ENCODE measurements around the gene TLR1.
"Not testable (repeated sequence)": the region's sequence is repeated elsewhere in the genome, so short reads cannot be mapped to it uniquely, and the experiment has no call there.

TLR1 gene

DNA sequence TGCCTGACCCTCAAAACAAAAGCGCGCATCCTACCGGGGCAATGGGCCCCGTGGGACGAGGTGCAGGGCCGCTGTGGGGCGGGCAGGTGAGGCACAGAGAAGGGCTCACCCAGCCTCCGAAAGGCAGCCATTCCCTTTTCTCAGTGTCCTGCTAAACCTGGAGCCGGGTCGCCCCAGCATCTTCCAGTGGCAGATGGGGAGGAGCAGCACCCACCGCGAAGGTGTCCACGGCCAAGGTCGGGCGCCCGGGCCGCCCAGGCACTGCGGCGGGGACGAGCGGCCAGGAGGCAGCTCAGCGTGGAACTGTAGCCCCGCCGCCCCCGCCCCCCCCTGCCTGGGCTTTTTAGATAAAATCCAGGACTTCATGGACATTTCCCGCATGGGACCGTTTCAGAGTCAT is 19.2 kb upstream of the TLR1 start:
- Histone ChIP-seq H3K9me3 (ENCODE audit: control insufficient read depth in 1 of 2, low read length in 2 of 2) (no peaks in the 10 kb centered on the region), H3K27ac (ENCODE audit: low read depth, low read length) (no peak overlapping the region), H3K27me3 (ENCODE audit: control insufficient read depth in 1 of 2, insufficient read depth in 2 of 2, low read length in 2 of 2) (no peaks in the 10 kb centered on the region), H3K36me3 (ENCODE audit: control insufficient read depth in 1 of 2, insufficient read depth in 2 of 2, low read length in 2 of 2) (no peaks in the 10 kb centered on the region), H3K4me3 (ENCODE audit: low read depth in 1 of 2, low read length in 2 of 2) (no peak overlapping the region), H3K4me1 (ENCODE audit: control insufficient read depth in 1 of 2, insufficient read depth in 2 of 2, low read length in 2 of 2) (no peaks in the 10 kb centered on the region), H3K9ac (ENCODE audit: low read depth in 1 of 2, low read length in 2 of 2) (no peak overlapping the region)

DNA sequence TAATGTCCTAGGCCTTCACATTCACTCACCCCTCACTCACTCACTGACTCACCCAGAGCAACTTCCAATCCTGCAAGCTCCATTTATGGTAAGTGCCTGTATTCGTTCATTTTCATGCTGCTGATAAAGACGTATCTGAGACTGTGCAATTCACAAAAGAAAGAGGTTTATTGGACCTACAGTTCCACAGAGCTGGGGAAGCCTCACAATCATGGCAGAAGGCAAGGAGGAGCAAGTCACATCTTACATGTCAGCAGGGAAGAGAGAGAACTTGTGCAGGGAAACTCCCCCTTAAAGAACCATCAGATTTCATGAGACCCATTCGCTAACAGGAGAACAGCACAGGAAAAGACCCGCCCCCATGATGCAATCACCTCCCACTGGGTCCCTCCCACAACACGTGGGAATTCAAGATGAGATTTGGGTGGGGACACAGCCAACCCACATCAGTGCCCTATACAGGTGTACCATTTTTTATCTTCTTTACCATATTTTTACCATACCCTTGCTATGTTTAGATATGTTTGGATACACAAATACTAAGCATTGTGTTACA is 18.2 kb upstream of the TLR1 start:
- H3K27me3 ChIP-seq (ENCODE audit: control insufficient read depth in 1 of 2, insufficient read depth in 2 of 2, low read length in 2 of 2), result no peaks in the 10 kb centered on the region
- no peak overlapping the region for H3K9ac ChIP-seq (ENCODE audit: low read depth in 1 of 2, low read length in 2 of 2)
- H3K4me3 ChIP-seq (ENCODE audit: low read depth in 1 of 2, low read length in 2 of 2), result no peak overlapping the region
- no peak overlapping the region for H3K27ac ChIP-seq (ENCODE audit: low read depth, low read length)
- H3K36me3 ChIP-seq (ENCODE audit: control insufficient read depth in 1 of 2, insufficient read depth in 2 of 2, low read length in 2 of 2), result no peaks in the 10 kb centered on the region
- H3K4me1 ChIP-seq (ENCODE audit: control insufficient read depth in 1 of 2, insufficient read depth in 2 of 2, low read length in 2 of 2), result no peaks in the 10 kb centered on the region
- no peaks in the 10 kb centered on the region for H3K9me3 ChIP-seq (ENCODE audit: control insufficient read depth in 1 of 2, low read length in 2 of 2)

DNA sequence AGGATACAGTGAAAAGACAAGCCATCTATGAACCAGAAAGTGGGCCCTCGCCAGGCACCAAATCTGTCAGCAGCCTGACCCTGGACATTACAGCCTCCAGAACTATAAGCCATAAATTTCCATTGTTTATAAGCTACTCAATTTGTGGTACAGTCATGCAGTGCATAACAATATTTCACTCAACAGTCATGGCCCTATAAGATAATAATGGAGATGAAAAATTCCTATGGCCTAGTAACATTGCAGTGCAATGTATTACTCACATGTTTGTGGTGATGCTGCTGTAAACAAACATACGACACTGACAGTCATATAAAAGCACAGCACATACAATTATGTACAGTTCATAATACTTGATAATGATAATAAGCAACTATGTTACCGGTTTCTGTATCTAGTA is 17.1 kb upstream of the TLR1 start:
- Histone ChIP-seq H3K27me3 (ENCODE audit: control insufficient read depth in 1 of 2, insufficient read depth in 2 of 2, low read length in 2 of 2) (no peaks in the 10 kb centered on the region), H3K27ac (ENCODE audit: low read depth, low read length) (no peak overlapping the region), H3K9ac (ENCODE audit: low read depth in 1 of 2, low read length in 2 of 2) (no peak overlapping the region), H3K4me3 (ENCODE audit: low read depth in 1 of 2, low read length in 2 of 2) (no peak overlapping the region), H3K9me3 (ENCODE audit: control insufficient read depth in 1 of 2, low read length in 2 of 2) (no peaks in the 10 kb centered on the region), H3K36me3 (ENCODE audit: control insufficient read depth in 1 of 2, insufficient read depth in 2 of 2, low read length in 2 of 2) (no peaks in the 10 kb centered on the region), H3K4me1 (ENCODE audit: control insufficient read depth in 1 of 2, insufficient read depth in 2 of 2, low read length in 2 of 2) (no peaks in the 10 kb centered on the region)

DNA sequence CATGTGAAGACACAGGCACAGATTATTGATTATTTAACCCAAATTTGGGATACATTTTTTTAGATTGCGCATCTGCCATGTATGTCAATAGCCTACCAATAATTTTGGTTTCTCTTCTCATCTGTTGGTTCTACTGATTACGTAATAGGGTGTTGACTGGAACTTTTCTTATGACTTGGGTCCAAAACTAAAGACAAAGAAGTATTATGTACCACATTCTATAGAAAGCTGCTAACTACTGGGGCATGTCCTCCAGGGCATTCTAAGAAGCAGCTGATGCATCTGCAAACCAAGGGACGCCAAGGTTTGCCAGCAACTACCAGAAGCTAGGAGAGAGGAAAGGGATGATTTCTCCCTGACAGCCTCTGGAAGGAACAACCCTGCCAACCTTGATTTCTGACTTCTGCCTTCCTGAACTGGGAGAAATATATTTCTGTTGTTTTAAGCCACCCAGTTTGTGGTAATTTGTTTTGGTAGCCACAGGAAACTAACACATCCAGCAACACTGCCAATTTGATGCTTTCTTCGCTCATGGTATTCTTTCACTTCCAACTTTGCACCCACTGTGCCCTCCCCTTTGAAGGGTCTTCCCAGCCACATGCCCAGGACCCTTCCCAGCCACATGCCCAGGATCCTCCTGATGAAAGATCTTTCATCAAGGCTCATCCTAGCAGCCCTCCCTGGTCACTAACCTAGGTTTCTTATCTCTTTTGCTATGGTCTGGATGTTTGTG is 15.9 kb upstream of the TLR1 start:
- no peak overlapping the region for H3K9ac ChIP-seq (ENCODE audit: low read depth in 1 of 2, low read length in 2 of 2)
- H3K27ac ChIP-seq (ENCODE audit: low read depth, low read length), result no peak overlapping the region
- no peak overlapping the region for H3K4me3 ChIP-seq (ENCODE audit: low read depth in 1 of 2, low read length in 2 of 2)
- H3K27me3 ChIP-seq (ENCODE audit: control insufficient read depth in 1 of 2, insufficient read depth in 2 of 2, low read length in 2 of 2), result no peaks in the 10 kb centered on the region
- H3K4me1 ChIP-seq (ENCODE audit: control insufficient read depth in 1 of 2, insufficient read depth in 2 of 2, low read length in 2 of 2), result no peaks in the 10 kb centered on the region
- no peaks in the 10 kb centered on the region for H3K36me3 ChIP-seq (ENCODE audit: control insufficient read depth in 1 of 2, insufficient read depth in 2 of 2, low read length in 2 of 2)
- H3K9me3 ChIP-seq (ENCODE audit: control insufficient read depth in 1 of 2, low read length in 2 of 2), result peaks cover 0 to under 1% of the 10 kb centered on the region in 2 donors

DNA sequence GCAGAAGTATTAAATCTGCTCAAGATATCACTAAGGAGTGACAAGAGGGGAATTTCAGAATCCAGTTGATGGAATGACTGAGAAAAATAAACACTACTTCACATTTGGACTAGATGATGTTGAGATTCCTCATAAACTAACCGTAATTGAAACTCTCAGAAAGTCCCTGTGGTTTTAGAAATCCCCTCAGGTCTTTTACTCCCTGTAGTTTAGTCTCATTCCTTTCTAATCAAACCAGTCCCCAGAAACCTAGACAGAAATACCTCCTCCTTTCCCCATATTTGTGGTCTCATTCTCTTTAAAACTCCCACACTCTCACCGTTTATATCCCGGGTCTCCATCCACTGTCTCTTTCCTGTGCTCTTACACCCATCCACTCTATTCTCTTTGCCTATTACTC is 15.0 kb upstream of the TLR1 start:
- H3K4me1 ChIP-seq (ENCODE audit: control insufficient read depth in 1 of 2, insufficient read depth in 2 of 2, low read length in 2 of 2), result no peaks in the 10 kb centered on the region
- H3K9ac ChIP-seq (ENCODE audit: low read depth in 1 of 2, low read length in 2 of 2), result no peak overlapping the region
- no peaks in the 10 kb centered on the region for H3K27me3 ChIP-seq (ENCODE audit: control insufficient read depth in 1 of 2, insufficient read depth in 2 of 2, low read length in 2 of 2)
- H3K4me3 ChIP-seq (ENCODE audit: low read depth in 1 of 2, low read length in 2 of 2), result no peak overlapping the region
- H3K27ac ChIP-seq (ENCODE audit: low read depth, low read length), result no peak overlapping the region
- H3K9me3 ChIP-seq (ENCODE audit: control insufficient read depth in 1 of 2, low read length in 2 of 2), result peaks cover 3 to 6% of the 10 kb centered on the region in 2 donors
- H3K36me3 ChIP-seq (ENCODE audit: control insufficient read depth in 1 of 2, insufficient read depth in 2 of 2, low read length in 2 of 2), result no peaks in the 10 kb centered on the region

DNA sequence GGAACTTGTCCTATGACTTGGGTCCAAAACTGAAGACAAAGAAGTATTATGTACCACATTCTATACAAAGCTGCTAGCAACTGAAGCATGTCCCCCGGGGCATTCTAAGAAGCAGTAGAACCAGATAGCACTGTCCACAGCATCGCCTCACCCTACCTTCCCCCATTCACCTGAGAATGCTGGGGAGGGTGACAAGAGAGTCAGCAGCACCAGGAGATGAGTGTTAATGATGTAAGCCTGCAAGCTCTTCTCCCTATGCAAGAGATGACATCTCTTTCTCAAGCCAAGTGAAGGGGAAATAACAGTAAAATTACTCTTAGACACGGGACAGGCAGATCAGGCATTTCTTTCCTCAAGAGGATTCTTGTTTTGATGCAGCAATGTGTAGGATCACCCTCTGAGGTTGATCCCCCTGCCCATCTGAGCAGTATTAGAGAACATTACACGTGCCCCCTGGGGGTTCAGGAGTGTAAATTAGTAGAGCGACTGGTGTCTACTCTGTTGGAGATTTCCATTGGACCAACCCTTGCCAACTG is 13.9 kb upstream of the TLR1 start:
- Histone ChIP-seq H3K9me3 (ENCODE audit: control insufficient read depth in 1 of 2, low read length in 2 of 2) (peaks cover 3 to 6% of the 10 kb centered on the region in 2 donors), H3K27me3 (ENCODE audit: control insufficient read depth in 1 of 2, insufficient read depth in 2 of 2, low read length in 2 of 2) (no peaks in the 10 kb centered on the region), H3K9ac (ENCODE audit: low read depth in 1 of 2, low read length in 2 of 2) (no peak overlapping the region), H3K4me1 (ENCODE audit: control insufficient read depth in 1 of 2, insufficient read depth in 2 of 2, low read length in 2 of 2) (no peaks in the 10 kb centered on the region), H3K4me3 (ENCODE audit: low read depth in 1 of 2, low read length in 2 of 2) (no peak overlapping the region), H3K36me3 (ENCODE audit: control insufficient read depth in 1 of 2, insufficient read depth in 2 of 2, low read length in 2 of 2) (no peaks in the 10 kb centered on the region), H3K27ac (ENCODE audit: low read depth, low read length) (no peak overlapping the region)

DNA sequence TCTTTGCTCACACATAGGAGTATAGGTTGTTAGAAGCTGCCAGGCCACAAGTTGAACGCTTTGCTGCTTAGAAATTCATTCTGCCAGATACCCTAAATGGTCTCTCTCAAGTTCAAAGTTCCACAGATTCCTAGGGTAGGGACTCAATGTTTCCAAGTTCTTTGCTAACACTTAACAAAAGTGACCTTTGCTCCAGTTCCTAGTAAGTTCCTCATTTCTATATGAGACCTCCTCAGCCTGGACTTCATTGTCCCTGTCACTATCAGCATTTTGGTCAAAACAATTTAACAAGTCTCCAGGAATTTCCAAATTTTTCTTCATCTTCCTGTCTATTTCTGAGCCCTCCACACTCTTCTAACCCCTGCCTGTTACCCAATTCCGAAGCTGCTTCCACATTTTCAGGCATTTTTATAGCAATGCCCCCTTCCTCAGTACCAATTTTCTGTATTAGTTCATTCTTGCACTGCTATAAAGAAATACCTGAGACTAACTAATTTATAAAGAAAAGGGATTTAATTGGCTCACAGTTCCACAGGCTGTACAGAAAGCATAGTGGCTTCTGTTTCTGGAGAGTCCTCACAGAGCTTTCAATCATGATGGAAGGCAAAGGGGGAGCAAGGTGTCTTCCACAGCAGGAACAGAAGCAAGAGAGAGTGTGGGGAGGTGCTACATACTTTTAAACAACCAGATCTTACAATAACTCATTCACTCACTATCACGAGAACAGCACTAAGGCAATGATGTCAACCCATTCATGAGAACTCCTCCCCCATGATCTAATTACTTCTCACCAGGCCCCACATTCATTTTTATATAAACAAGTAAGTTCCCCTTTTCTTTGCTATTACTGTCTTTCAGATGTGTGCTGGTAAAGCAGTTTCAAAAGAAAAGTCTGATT is 11.5 kb upstream of the TLR1 start:
- Histone ChIP-seq H3K4me1 (ENCODE audit: control insufficient read depth in 1 of 2, insufficient read depth in 2 of 2, low read length in 2 of 2) (no peaks in the 10 kb centered on the region), H3K27me3 (ENCODE audit: control insufficient read depth in 1 of 2, insufficient read depth in 2 of 2, low read length in 2 of 2) (no peaks in the 10 kb centered on the region), H3K27ac (ENCODE audit: low read depth, low read length) (no peak overlapping the region), H3K9me3 (ENCODE audit: control insufficient read depth in 1 of 2, low read length in 2 of 2) (peaks cover 3 to 6% of the 10 kb centered on the region in 2 donors), H3K4me3 (ENCODE audit: low read depth in 1 of 2, low read length in 2 of 2) (no peak overlapping the region), H3K36me3 (ENCODE audit: control insufficient read depth in 1 of 2, insufficient read depth in 2 of 2, low read length in 2 of 2) (no peaks in the 10 kb centered on the region), H3K9ac (ENCODE audit: low read depth in 1 of 2, low read length in 2 of 2) (no peak overlapping the region)

DNA sequence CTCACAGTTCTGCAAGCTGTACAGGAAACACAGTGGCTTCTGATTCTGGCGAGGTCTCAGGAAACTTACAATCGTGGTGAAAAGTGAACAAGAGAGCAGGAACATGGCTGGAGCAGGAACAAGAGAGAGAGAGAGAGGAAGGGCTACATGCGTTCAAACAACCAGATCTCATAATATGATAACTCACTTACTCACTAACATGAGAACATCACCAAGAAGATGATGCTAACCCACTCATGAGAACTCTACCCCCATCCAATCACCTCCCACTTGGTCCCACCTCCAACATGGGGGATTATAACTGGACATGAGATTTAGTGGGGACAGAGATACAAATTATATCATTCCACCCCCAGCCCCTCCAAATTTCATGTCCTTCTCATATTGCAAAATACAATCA is 9.8 kb upstream of the TLR1 start:
- Histone ChIP-seq H3K4me1 (ENCODE audit: control insufficient read depth in 1 of 2, insufficient read depth in 2 of 2, low read length in 2 of 2) (no peaks in the 10 kb centered on the region), H3K27ac (ENCODE audit: low read depth, low read length) (no peak overlapping the region), H3K9ac (ENCODE audit: low read depth in 1 of 2, low read length in 2 of 2) (no peak overlapping the region), H3K9me3 (ENCODE audit: control insufficient read depth in 1 of 2, low read length in 2 of 2) (peaks cover 3 to 6% of the 10 kb centered on the region in 2 donors), H3K4me3 (ENCODE audit: low read depth in 1 of 2, low read length in 2 of 2) (no peak overlapping the region), H3K36me3 (ENCODE audit: control insufficient read depth in 1 of 2, insufficient read depth in 2 of 2, low read length in 2 of 2) (no peaks in the 10 kb centered on the region), H3K27me3 (ENCODE audit: control insufficient read depth in 1 of 2, insufficient read depth in 2 of 2, low read length in 2 of 2) (no peaks in the 10 kb centered on the region)

DNA sequence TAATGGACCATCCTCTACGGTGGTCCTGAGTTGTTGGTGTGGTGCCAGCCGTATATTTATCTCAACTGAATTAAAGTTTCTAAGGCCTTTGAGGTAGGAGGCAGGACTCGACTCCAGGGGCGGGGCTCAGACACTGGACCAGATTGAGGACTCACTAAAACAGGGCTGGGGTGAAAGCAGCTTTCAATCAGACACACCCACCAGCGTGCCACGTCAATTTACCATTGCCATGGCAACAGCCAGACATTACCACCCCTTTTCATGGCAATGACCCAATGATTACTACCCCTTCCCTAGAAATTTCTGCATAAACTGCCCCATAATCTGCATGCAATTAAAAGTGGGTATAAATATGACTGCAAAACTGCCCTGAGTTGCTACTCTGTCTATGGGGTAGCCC is 6.7 kb upstream of the TLR1 start:
- Histone ChIP-seq H3K9me3 (ENCODE audit: control insufficient read depth in 1 of 2, low read length in 2 of 2) (peaks cover 3 to 6% of the 10 kb centered on the region in 2 donors), H3K4me1 (ENCODE audit: control insufficient read depth in 1 of 2, insufficient read depth in 2 of 2, low read length in 2 of 2) (no peaks in the 10 kb centered on the region), H3K4me3 (ENCODE audit: low read depth in 1 of 2, low read length in 2 of 2) (no peak overlapping the region), H3K36me3 (ENCODE audit: control insufficient read depth in 1 of 2, insufficient read depth in 2 of 2, low read length in 2 of 2) (no peaks in the 10 kb centered on the region), H3K27ac (ENCODE audit: low read depth, low read length) (no peak overlapping the region), H3K27me3 (ENCODE audit: control insufficient read depth in 1 of 2, insufficient read depth in 2 of 2, low read length in 2 of 2) (no peaks in the 10 kb centered on the region), H3K9ac (ENCODE audit: low read depth in 1 of 2, low read length in 2 of 2) (no peak overlapping the region)

DNA sequence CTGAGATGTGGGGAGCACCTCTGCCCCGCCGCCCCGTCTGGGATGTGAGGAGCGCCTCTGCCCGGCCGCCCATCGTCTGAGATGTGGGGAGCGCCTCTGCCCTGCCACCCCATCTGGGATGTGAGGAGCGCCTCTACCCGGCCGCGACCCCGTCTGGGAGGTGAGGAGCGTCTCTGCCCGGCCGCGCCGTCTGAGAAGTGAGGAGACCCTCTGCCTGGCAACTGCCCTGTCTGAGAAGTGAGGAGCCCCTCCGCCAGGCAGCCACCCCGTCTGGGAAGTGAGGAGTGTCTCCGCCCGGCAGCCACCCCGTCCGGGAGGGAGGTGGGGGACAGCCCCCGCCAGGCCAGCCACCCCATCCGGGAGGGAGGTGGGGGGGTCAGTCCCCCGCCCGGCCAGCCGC is 2.9 kb upstream of the TLR1 start:
- peaks cover 15 to 21% of the 10 kb centered on the region in 2 donors for H3K4me1 ChIP-seq (ENCODE audit: control insufficient read depth in 1 of 2, insufficient read depth in 2 of 2, low read length in 2 of 2)
- H3K27ac ChIP-seq (ENCODE audit: low read depth, low read length); H3K4me3 ChIP-seq (ENCODE audit: low read depth in 1 of 2, low read length in 2 of 2); H3K36me3 ChIP-seq (ENCODE audit: control insufficient read depth in 1 of 2, insufficient read depth in 2 of 2, low read length in 2 of 2); H3K9ac ChIP-seq (ENCODE audit: low read depth in 1 of 2, low read length in 2 of 2); H3K9me3 ChIP-seq (ENCODE audit: control insufficient read depth in 1 of 2, low read length in 2 of 2); H3K27me3 ChIP-seq (ENCODE audit: control insufficient read depth in 1 of 2, insufficient read depth in 2 of 2, low read length in 2 of 2): not testable (repeated sequence)
